ENCODE results near the gene NDUFA6. TPM values are rescaled to one million over a fixed set of nuclear protein-coding genes. Genes with fewer than 3 reads are reported as not detected.
A peak's percentile ranks its signal among the peaks of the same experiment; 100 is the strongest.
"Not testable (repeated sequence)": the region's sequence is repeated elsewhere in the genome, so short reads cannot be mapped to it uniquely, and the experiment has no call there.

Gene NDUFA6
- total RNA-seq, 2 experiments from 2014 or later, result 85.9 to 89.8 TPM

- ChIA-PET POLR2A (no interaction called here), CTCF (interaction anchor here (0.6 to 2.5 kb wide), 5 partner anchors 9 to 203 kb away, joined by 3 to 19 read pairs (median 3); partner anchors contain the start of genes NDUFA6 and TNFRSF13C)
- DNase-seq, result no peak
- H3K4me1 Mint-ChIP-seq, result peaks cover 47% of the 10 kb centered on the region
- H3K27ac Mint-ChIP-seq, result peak overlapping the region; percentile 85
- H3K4me3 Mint-ChIP-seq, result peak overlapping the region; percentile 51
- H3K27me3 Mint-ChIP-seq, result no peaks in the 10 kb centered on the region
- peaks cover 3% of the 10 kb centered on the region for H3K36me3 Mint-ChIP-seq (ENCODE audit: low read depth)
- no peaks in the 10 kb centered on the region for H3K9me3 Mint-ChIP-seq
These were observed 15.5 kb downstream of the NDUFA6 start for GRCh38 chr22:42074846-42075676.

GRCh38 chr22:42074132-42074811, 16.3 kb downstream of the NDUFA6 start, which contains the start of gene PHETA2:
Gene PHETA2, plus strand, starts transcription at chr22:42074248. Its CDS starts 3,046 bp downstream, at chr22:42077294.
- CTCF ChIA-PET, result interaction anchor here (1.0 to 2.5 kb wide), 2 partner anchors 12 to 16 kb away, joined by 3 to 19 read pairs; partner anchors contain the start of gene NDUFA6

DNA sequence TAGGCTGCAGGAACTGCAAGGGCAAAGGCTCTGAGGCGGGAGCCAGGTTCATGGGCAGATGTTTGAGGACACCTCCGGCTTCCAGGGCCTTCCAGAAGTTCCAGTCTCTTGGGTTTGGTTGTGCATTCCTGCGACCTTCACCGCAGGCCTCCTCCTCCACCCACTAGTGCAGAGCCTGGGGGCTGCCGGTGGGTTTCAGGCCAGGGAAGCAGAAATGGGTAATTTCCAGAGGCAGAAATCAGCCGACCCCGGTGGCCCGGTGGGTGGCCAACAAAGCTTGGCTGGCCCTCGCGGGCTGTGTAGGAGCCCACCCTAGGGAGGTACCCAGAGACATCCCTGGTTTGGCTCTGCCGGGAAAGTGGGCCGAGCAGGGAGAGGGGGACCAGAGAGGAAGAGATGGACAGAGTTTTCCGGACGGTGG, 16.9 kb downstream of the NDUFA6 start:
- H3K9me3 Mint-ChIP-seq, result no peaks in the 10 kb centered on the region
- DNase-seq, result no peak
- H3K4me1 Mint-ChIP-seq, result peaks cover 50% of the 10 kb centered on the region
- no peaks in the 10 kb centered on the region for H3K27me3 Mint-ChIP-seq
- H3K27ac Mint-ChIP-seq, result peak overlapping the region; percentile 83
- POLR2A ChIA-PET, result no interaction called here
- peak overlapping the region; percentile 49 for H3K4me3 Mint-ChIP-seq
- CTCF ChIA-PET, result interaction anchor here (1.0 kb wide), 1 partner anchor 11 kb away, joined by 3 read pairs; no protein-coding TSS in a partner anchor
- peaks cover 3% of the 10 kb centered on the region for H3K36me3 Mint-ChIP-seq (ENCODE audit: low read depth)

More at GRCh38 chr22:42074132-42074811, 16.3 kb downstream of the NDUFA6 start, which contains the start of gene PHETA2:
- peaks cover 3% of the 10 kb centered on the region for H3K36me3 Mint-ChIP-seq (ENCODE audit: low read depth)
- POLR2A ChIA-PET, result no interaction called here
- peaks cover 52% of the 10 kb centered on the region for H3K4me1 Mint-ChIP-seq
- H3K4me3 Mint-ChIP-seq, result peak within 1 kb of the TSS; percentile 51
- no peaks in the 10 kb centered on the region for H3K27me3 Mint-ChIP-seq
- no peaks in the 10 kb centered on the region for H3K9me3 Mint-ChIP-seq
- DNase-seq, result peak; percentile 58
- peak within 1 kb of the TSS; percentile 85 for H3K27ac Mint-ChIP-seq

- POLR2A ChIA-PET, result no interaction called here
These were observed 17.8 kb downstream of the NDUFA6 start for GRCh38 chr22:42072606-42073330.

DNA sequence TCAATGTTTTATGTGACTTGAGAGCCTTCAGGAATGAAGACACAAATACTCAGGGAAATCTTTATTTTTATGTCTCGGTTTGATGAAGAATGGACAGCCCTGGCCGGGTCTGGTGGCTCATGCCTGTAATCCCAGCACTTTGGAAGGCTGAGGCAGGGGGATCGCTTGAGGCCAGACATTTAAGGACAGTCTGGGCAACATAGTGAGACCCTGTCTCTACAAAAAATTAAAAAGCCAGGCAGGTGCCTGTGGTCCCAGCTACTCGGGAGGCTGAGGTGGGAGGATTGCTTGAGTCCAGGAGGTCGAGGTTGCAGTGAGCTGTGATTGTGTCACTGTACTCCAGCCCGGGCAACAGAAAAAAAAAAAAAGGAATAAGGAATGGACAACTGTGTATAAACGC, 19.1 kb downstream of the NDUFA6 start:
- CTCF ChIA-PET, H3K27me3 Mint-ChIP-seq, H3K9me3 Mint-ChIP-seq, DNase-seq: not testable (repeated sequence)
- POLR2A ChIA-PET, result interaction anchor here (0.6 to 1.3 kb wide), 2 partner anchors 19 to 368 kb away, joined by 4 to 5 read pairs; partner anchors contain the start of gene NDUFA6
- H3K27ac Mint-ChIP-seq, result peak overlapping the region; percentile 93
- H3K4me3 Mint-ChIP-seq, result peak overlapping the region; percentile 87
- H3K4me1 Mint-ChIP-seq, result peaks cover 50% of the 10 kb centered on the region
- peaks cover 12% of the 10 kb centered on the region for H3K36me3 Mint-ChIP-seq (ENCODE audit: low read depth)

More at GRCh38 chr22:42072606-42073330, 17.8 kb downstream of the NDUFA6 start:
- DNase-seq, result no peak
- Mint-ChIP-seq H3K27ac (peak overlapping the region; percentile 62), H3K4me3 (peak overlapping the region; percentile 49), H3K9me3 (no peaks in the 10 kb centered on the region), H3K27me3 (no peaks in the 10 kb centered on the region), H3K4me1 (peaks cover 48% of the 10 kb centered on the region), H3K36me3 (ENCODE audit: low read depth) (peaks cover 7% of the 10 kb centered on the region)
- CTCF ChIA-PET, result no interaction called here

GRCh38 chr22:42070517-42071422, 19.8 kb downstream of the NDUFA6 start, which contains the start of gene NAGA:
Gene NAGA, minus strand, starts transcription at chr22:42070812. Its CDS starts 515 bp downstream, at chr22:42070297.
- peak within 1 kb of the TSS; percentile 87 for H3K4me3 Mint-ChIP-seq
- H3K27me3 Mint-ChIP-seq, result no peaks in the 10 kb centered on the region
- POLR2A ChIA-PET, result interaction anchor here (1.3 kb wide), 1 partner anchor 20 kb away, joined by 5 read pairs; the partner anchor contains the start of gene NDUFA6
- peaks cover 50% of the 10 kb centered on the region for H3K4me1 Mint-ChIP-seq
- peaks cover 15% of the 10 kb centered on the region for H3K36me3 Mint-ChIP-seq (ENCODE audit: low read depth)
- DNase-seq, result peak; percentile 97
- CTCF ChIA-PET, result interaction anchor here (1.1 to 2.1 kb wide), 4 partner anchors 8 to 113 kb away, joined by 3 to 10 read pairs (median 6); partner anchors contain the start of genes NDUFA6 and SMDT1
- H3K9me3 Mint-ChIP-seq, result no peaks in the 10 kb centered on the region
- peak within 1 kb of the TSS; percentile 93 for H3K27ac Mint-ChIP-seq

DNA sequence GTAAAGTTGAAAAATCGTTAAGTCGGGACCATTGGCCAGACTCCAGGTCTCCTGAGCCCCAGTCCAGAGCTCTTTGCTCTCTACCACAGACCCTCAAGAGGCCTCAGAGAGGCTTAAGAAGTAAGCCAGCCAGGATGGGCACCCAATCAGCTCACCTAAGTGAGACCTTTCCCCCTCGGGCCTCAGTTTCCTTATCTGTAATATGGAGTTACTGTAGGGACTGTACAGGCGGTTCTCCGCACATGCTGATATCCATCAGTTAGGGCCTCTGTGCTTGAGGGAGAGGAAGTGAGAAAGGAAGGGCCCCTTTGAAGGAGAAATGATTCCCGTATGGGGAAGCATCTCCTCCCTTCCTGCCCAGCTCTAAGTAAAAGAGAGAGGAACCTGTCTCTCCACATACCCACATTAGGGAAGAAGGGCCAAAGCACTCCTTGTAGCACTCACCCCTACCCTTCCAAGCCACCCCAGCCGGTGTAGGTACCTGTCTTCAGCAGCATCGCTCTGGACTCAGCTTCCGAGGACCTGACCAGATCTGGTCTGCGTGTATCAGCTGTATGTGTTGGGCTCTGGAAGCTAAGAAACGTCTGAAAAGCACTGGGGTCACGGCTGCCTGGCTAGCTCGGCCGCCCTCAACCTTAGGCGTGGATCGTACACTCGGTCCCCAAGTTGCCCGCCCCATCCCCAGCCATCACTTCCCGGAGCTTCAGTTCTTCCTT, 20.6 kb downstream of the NDUFA6 start:
- Mint-ChIP-seq H3K27me3 (no peaks in the 10 kb centered on the region), H3K4me3 (peak overlapping the region; percentile 87), H3K9me3 (no peaks in the 10 kb centered on the region), H3K27ac (peak overlapping the region; percentile 93), H3K36me3 (ENCODE audit: low read depth) (peaks cover 20% of the 10 kb centered on the region), H3K4me1 (peaks cover 45% of the 10 kb centered on the region)
- POLR2A ChIA-PET, result interaction anchor here (0.6 to 1.3 kb wide), 2 partner anchors 21 to 54 kb away, joined by 4 to 5 read pairs; partner anchors contain the start of gene NDUFA6
- CTCF ChIA-PET, result interaction anchor here (1.1 to 2.1 kb wide), 4 partner anchors 9 to 112 kb away, joined by 3 to 10 read pairs (median 6); partner anchors contain the start of genes NDUFA6 and SMDT1
- DNase-seq, result no peak

DNA sequence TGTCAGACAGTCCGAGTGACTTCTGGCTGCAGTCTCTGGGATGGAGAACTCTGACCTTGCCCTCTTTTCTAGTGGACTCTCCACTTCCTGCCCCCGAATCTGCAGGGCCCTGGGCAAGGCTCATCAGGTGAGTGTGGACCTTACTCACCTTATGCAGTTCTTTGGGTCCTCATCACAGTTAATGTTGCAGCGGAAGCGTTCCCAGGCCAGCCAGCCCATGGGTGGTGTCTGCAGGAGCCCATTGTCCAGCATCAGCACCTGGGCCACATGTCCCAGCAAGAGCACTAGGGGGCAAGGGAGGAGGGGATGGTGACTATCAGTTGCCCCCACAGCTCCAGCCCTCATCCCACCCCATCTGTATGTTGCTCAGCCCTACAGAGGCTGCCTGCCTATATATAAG, 22.3 kb downstream of the NDUFA6 start:
- ChIA-PET POLR2A (no interaction called here), CTCF (interaction anchor here (1.2 kb wide), 1 partner anchor 22 kb away, joined by 3 read pairs; no protein-coding TSS in a partner anchor)
- no peak overlapping the region for H3K27ac Mint-ChIP-seq
- peaks cover 37% of the 10 kb centered on the region for H3K4me1 Mint-ChIP-seq
- no peaks in the 10 kb centered on the region for H3K9me3 Mint-ChIP-seq
- H3K27me3 Mint-ChIP-seq, result no peaks in the 10 kb centered on the region
- H3K4me3 Mint-ChIP-seq, result no peak overlapping the region
- H3K36me3 Mint-ChIP-seq (ENCODE audit: low read depth), result peaks cover 28% of the 10 kb centered on the region
- no peak for DNase-seq

- POLR2A ChIA-PET, result no interaction called here
- Mint-ChIP-seq H3K27ac (no peak overlapping the region), H3K9me3 (no peaks in the 10 kb centered on the region), H3K4me3 (no peak overlapping the region), H3K27me3 (no peaks in the 10 kb centered on the region), H3K36me3 (ENCODE audit: low read depth) (peaks cover 33% of the 10 kb centered on the region), H3K4me1 (peaks cover 33% of the 10 kb centered on the region)
- CTCF ChIA-PET, result interaction anchor here (1.2 kb wide), 1 partner anchor 22 kb away, joined by 3 read pairs; no protein-coding TSS in a partner anchor
- DNase-seq, result no peak
These were observed 22.8 kb downstream of the NDUFA6 start for GRCh38 chr22:42067671-42068251.

- POLR2A ChIA-PET, result no interaction called here
- no peak for DNase-seq
- peaks cover 29% of the 10 kb centered on the region for H3K4me1 Mint-ChIP-seq
- no peak overlapping the region for H3K4me3 Mint-ChIP-seq
- no peaks in the 10 kb centered on the region for H3K9me3 Mint-ChIP-seq
- no peak overlapping the region for H3K27ac Mint-ChIP-seq
- CTCF ChIA-PET, result interaction anchor here (0.6 kb wide), 1 partner anchor 32 kb away, joined by 3 read pairs; no protein-coding TSS in a partner anchor
- H3K36me3 Mint-ChIP-seq (ENCODE audit: low read depth), result peaks cover 38% of the 10 kb centered on the region
- H3K27me3 Mint-ChIP-seq, result no peaks in the 10 kb centered on the region
These were observed 23.6 kb downstream of the NDUFA6 start for GRCh38 chr22:42066937-42067336.
